HepG2 (cell line): Measurements from ENCODE around the gene RNU6-1. TPM values are rescaled to one million over a fixed set of nuclear protein-coding genes. Genes with fewer than 3 reads are reported as not detected.

Source experiments
- CERS6 ChIP-seq: sonication (generic); formaldehyde crosslinking; IDR thresholded peaks from 2 replicates; pipeline ENCODE4 v1.5.0; 2020; ENCODE audit warnings: missing genetic modification reagents
- HIVEP1 ChIP-seq: sonication (generic); formaldehyde crosslinking; IDR thresholded peaks from 2 replicates; pipeline ENCODE4 v1.4.0; 2020; ENCODE audit warnings: mild to moderate bottlenecking, missing genetic modification reagents
- HNRNPL ChIP-seq: fragments of 200-400 bp; formaldehyde crosslinking; IDR thresholded peaks from 2 replicates; pipeline ENCODE4 v1.6.1; 2017; ENCODE audit warnings: mild to moderate bottlenecking, low read depth, low read length
- MTF1 ChIP-seq: sonication (generic); formaldehyde crosslinking; IDR thresholded peaks from 2 replicates; pipeline ENCODE4 v1.5.0; 2020; ENCODE audit warnings: missing genetic modification reagents
- RBM39 ChIP-seq: fragments of 200-400 bp; formaldehyde crosslinking; IDR thresholded peaks from one replicate; pipeline ENCODE4 v1.6.1; 2018; ENCODE audit warnings: antibody characterized with exemption, mild to moderate bottlenecking, low read depth, low read length; ENCODE audit not compliant: poor library complexity, severe bottlenecking
- SMC3 ChIP-seq: IDR thresholded peaks from 2 replicates; pipeline ENCODE4 v1.6.1; 2011; ENCODE audit warnings: low read length, improper control_type of control experiment
- SRF ChIP-seq: IDR thresholded peaks from 2 replicates; pipeline ENCODE4 v1.6.1; 2011; ENCODE audit warnings: mild to moderate bottlenecking, low read depth, low read length, moderate library complexity
- ZFP36 ChIP-seq: fragments of 150-350 bp; IDR thresholded peaks from 2 replicates; pipeline ENCODE4 v1.6.1; 2018; ENCODE audit warnings: borderline replicate concordance, low read length, low read depth; ENCODE audit not compliant: partially characterized antibody
- ZFP41 ChIP-seq: sonication (generic); formaldehyde crosslinking; IDR thresholded peaks from 2 replicates; pipeline ENCODE4 v1.4.0; 2020; ENCODE audit warnings: mild to moderate bottlenecking, missing genetic modification reagents, borderline replicate concordance
- ZNF142 ChIP-seq: sonication (generic); formaldehyde crosslinking; IDR thresholded peaks from 2 replicates; pipeline ENCODE4 v1.4.0; 2020; ENCODE audit warnings: missing genetic modification reagents
- ZNF431 ChIP-seq: sonication (generic); formaldehyde crosslinking; IDR thresholded peaks from 2 replicates; pipeline ENCODE4 v1.9.0; 2022; ENCODE audit warnings: missing genetic modification reagents, low read depth, mild to moderate bottlenecking, borderline replicate concordance
- ZNF530 ChIP-seq: sonication (generic); formaldehyde crosslinking; IDR thresholded peaks from 2 replicates; pipeline ENCODE4 v1.5.0; 2020; ENCODE audit warnings: low read depth, mild to moderate bottlenecking, missing genetic modification reagents
- ZNF546 ChIP-seq: sonication (generic); formaldehyde crosslinking; conservative IDR thresholded peaks from 2 replicates; pipeline ENCODE4 v1.8.1; 2023; ENCODE audit warnings: mild to moderate bottlenecking, missing genetic modification reagents
- ZNF556 ChIP-seq: sonication (generic); formaldehyde crosslinking; IDR thresholded peaks from 2 replicates; pipeline ENCODE4 v1.4.0; 2020; ENCODE audit warnings: mild to moderate bottlenecking, missing genetic modification reagents, borderline replicate concordance
- ZNF678 ChIP-seq: sonication (generic); formaldehyde crosslinking; IDR thresholded peaks from 2 replicates; pipeline ENCODE4 v1.4.0; 2020; ENCODE audit warnings: mild to moderate bottlenecking, missing genetic modification reagents
- polyA plus RNA-seq, 8 experiments: library from polyadenylated mRNA; depleted of rRNA in 3 of 8; stranded (reverse) in 7 of 8; unstranded in 1 of 8; fragments of >200 nt; fragmentation: Illumina TruSeq in 4 of 8; extraction: Trizol in 4 of 8; gene quantifications; 2 replicates each; pipeline versions ENCODE4 v1.2.1 to v1.2.3, GENCODE V29; 2011 to 2016; ENCODE audit warnings: low read depth in 4 of 8, missing spikeins in 1 of 8, mixed read lengths in 1 of 8; ENCODE audit not compliant: insufficient read depth in 1 of 8
- total RNA-seq, 5 experiments: library from RNA; depleted of rRNA; stranded (reverse); fragments of >200 nt; fragmentation: Illumina TruSeq; extraction: Trizol; gene quantifications; 2 replicates each; pipeline ENCODE4 v1.2.3, GENCODE V29; 2016; ENCODE audit warnings: low read depth in 1 of 5
- TF ChIP-seq, protein P1 (sequence below): sonication (generic); formaldehyde crosslinking; conservative IDR thresholded peaks from 2 replicates; pipeline ENCODE4 v1.4.0; 2020; ENCODE audit warnings: mild to moderate bottlenecking, missing genetic modification reagents, moderate library complexity
- TF ChIP-seq, protein P2 (sequence below): sonication (generic); formaldehyde crosslinking; IDR thresholded peaks from 2 replicates; pipeline ENCODE4 v1.5.1; 2020; ENCODE audit warnings: mild to moderate bottlenecking, missing genetic modification reagents, moderate library complexity

The RNU6-1 gene
- total and polyA plus RNA-seq, 2 of the 13 experiments (the other 11 are each of a cell fraction or from before 2014, with no cell fraction given) = under 0.01 TPM; not detected in 1

DNA sequence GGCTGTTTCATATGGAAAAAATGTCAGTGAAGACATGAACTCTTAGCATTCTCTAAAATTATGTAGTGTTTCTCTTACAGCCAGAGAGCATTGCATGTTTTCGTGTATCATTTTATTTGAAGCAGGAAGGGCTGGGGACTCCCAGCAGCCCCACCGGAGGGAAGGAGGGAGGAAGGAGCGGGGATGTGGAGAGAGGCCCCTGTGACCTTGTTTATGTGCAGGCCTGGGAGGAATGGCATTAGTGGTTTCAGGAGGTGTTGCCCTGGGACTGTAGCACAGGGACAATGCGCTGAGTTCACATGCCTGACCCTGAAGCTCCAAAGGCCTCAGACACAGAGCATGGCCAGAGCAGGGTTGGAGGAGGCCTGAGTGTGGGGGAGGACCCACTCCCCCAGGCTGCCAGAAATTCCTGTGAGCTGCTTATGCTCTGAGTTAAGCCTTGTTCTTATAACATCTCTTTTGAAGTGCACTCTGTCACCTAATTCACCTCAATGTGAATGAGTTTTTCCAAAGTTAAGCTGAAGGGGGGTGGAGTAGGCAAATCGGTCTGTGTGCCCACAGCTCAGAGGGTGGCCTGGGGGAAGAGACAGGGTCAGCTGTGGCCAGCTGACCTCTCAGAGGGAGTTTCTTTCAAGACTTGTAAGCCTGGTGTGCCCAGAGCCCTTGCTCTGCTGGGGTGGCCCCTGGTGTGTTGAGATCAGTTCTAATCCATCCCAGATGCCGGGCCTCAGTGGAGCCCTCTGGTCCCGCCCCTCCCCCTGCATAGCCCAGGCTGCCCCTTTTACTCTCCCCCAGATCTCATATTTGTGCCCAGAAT lies 3.9 kb upstream of the RNU6-1 start (continued):
- TF ChIP-seq, protein P1, sequence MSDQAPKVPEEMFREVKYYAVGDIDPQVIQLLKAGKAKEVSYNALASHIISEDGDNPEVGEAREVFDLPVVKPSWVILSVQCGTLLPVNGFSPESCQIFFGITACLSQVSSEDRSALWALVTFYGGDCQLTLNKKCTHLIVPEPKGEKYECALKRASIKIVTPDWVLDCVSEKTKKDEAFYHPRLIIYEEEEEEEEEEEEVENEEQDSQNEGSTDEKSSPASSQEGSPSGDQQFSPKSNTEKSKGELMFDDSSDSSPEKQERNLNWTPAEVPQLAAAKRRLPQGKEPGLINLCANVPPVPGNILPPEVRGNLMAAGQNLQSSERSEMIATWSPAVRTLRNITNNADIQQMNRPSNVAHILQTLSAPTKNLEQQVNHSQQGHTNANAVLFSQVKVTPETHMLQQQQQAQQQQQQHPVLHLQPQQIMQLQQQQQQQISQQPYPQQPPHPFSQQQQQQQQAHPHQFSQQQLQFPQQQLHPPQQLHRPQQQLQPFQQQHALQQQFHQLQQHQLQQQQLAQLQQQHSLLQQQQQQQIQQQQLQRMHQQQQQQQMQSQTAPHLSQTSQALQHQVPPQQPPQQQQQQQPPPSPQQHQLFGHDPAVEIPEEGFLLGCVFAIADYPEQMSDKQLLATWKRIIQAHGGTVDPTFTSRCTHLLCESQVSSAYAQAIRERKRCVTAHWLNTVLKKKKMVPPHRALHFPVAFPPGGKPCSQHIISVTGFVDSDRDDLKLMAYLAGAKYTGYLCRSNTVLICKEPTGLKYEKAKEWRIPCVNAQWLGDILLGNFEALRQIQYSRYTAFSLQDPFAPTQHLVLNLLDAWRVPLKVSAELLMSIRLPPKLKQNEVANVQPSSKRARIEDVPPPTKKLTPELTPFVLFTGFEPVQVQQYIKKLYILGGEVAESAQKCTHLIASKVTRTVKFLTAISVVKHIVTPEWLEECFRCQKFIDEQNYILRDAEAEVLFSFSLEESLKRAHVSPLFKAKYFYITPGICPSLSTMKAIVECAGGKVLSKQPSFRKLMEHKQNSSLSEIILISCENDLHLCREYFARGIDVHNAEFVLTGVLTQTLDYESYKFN (CRISPR knock-in tag) = peak; percentile 82
- TF ChIP-seq SMC3 = no peak
- no peak for TF ChIP-seq CERS6 (CRISPR knock-in tag)
- TF ChIP-seq, protein P2, sequence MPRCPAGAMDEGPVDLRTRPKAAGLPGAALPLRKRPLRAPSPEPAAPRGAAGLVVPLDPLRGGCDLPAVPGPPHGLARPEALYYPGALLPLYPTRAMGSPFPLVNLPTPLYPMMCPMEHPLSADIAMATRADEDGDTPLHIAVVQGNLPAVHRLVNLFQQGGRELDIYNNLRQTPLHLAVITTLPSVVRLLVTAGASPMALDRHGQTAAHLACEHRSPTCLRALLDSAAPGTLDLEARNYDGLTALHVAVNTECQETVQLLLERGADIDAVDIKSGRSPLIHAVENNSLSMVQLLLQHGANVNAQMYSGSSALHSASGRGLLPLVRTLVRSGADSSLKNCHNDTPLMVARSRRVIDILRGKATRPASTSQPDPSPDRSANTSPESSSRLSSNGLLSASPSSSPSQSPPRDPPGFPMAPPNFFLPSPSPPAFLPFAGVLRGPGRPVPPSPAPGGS = no peak
- no peak for TF ChIP-seq ZNF678 (CRISPR knock-in tag)
- TF ChIP-seq HNRNPL = no peak
- TF ChIP-seq ZNF530 (CRISPR knock-in tag) = no peak
- TF ChIP-seq ZNF556 (CRISPR knock-in tag) = no peak; the same call in 1 of the 2 replicates
- TF ChIP-seq ZNF142 (CRISPR knock-in tag) = no peak
- TF ChIP-seq MTF1 (CRISPR knock-in tag) = no peak
- no peak for TF ChIP-seq ZFP36
- TF ChIP-seq HIVEP1 (CRISPR knock-in tag) = 0 out of 2 replicates have a peak, but pooled peaks have one; percentile 20
- TF ChIP-seq SRF = no peak
- TF ChIP-seq ZFP41 (CRISPR knock-in tag) = no peak
- TF ChIP-seq RBM39 = no peak
- TF ChIP-seq ZNF431 = no peak
- TF ChIP-seq ZNF546 (CRISPR knock-in tag) = 0 out of 2 replicates have a peak, but pooled peaks have one; percentile 65
